Panc1 (cell line): ENCODE measurements around the gene POLD2.

Experiments
- CTCF ChIP-seq: fragments of 450-650 bp; IDR thresholded peaks from 2 replicates; pipeline ENCODE4 v1.5.1; 2017; ENCODE audit warnings: mild to moderate bottlenecking
- POLR2AphosphoS5 ChIP-seq: IDR thresholded peaks from 2 replicates; pipeline ENCODE4 v1.6.1; 2012; ENCODE audit warnings: mild to moderate bottlenecking, low read depth, low read length, moderate library complexity
- SIN3A ChIP-seq: IDR thresholded peaks from 2 replicates; pipeline ENCODE4 v1.6.1; 2012; ENCODE audit warnings: low read depth, mild to moderate bottlenecking, low read length, moderate library complexity, borderline replicate concordance; ENCODE audit not compliant: insufficient read depth
- TF ChIP-seq, protein P1 (sequence below), 2 experiments: IDR thresholded peaks; 2 replicates each; pipeline ENCODE4 v1.6.1; 2011 to 2012; ENCODE audit warnings: low read depth in 2 of 2, control low read depth in 1 of 2, low read length in 1 of 2, mild to moderate bottlenecking in 1 of 2, moderate library complexity in 1 of 2; ENCODE audit not compliant: insufficient read depth in 1 of 2

GRCh38 chr7:44103923-44104859 is 19.2 kb downstream of the POLD2 start, which contains the start of gene AEBP1:
- TF ChIP-seq POLR2AphosphoS5 (no peak), CTCF (no peak), SIN3A (no peak)
- TF ChIP-seq, protein P1, sequence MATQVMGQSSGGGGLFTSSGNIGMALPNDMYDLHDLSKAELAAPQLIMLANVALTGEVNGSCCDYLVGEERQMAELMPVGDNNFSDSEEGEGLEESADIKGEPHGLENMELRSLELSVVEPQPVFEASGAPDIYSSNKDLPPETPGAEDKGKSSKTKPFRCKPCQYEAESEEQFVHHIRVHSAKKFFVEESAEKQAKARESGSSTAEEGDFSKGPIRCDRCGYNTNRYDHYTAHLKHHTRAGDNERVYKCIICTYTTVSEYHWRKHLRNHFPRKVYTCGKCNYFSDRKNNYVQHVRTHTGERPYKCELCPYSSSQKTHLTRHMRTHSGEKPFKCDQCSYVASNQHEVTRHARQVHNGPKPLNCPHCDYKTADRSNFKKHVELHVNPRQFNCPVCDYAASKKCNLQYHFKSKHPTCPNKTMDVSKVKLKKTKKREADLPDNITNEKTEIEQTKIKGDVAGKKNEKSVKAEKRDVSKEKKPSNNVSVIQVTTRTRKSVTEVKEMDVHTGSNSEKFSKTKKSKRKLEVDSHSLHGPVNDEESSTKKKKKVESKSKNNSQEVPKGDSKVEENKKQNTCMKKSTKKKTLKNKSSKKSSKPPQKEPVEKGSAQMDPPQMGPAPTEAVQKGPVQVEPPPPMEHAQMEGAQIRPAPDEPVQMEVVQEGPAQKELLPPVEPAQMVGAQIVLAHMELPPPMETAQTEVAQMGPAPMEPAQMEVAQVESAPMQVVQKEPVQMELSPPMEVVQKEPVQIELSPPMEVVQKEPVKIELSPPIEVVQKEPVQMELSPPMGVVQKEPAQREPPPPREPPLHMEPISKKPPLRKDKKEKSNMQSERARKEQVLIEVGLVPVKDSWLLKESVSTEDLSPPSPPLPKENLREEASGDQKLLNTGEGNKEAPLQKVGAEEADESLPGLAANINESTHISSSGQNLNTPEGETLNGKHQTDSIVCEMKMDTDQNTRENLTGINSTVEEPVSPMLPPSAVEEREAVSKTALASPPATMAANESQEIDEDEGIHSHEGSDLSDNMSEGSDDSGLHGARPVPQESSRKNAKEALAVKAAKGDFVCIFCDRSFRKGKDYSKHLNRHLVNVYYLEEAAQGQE (IDR thresholded peaks at IDR 0.05; ENCODE audit: insufficient read depth in 1 of 2, low read depth in 2 of 2, low read length in 1 of 2) = no peak
